ENCODE results near the gene EPS8L3. TPM values are rescaled to one million over a fixed set of nuclear protein-coding genes. Genes with fewer than 3 reads are reported as not detected.

The EPS8L3 gene
- total and polyA plus RNA-seq, 4 donors, result 0.09 to 0.38 (median 0.15) TPM; not detected in 1

DNA sequence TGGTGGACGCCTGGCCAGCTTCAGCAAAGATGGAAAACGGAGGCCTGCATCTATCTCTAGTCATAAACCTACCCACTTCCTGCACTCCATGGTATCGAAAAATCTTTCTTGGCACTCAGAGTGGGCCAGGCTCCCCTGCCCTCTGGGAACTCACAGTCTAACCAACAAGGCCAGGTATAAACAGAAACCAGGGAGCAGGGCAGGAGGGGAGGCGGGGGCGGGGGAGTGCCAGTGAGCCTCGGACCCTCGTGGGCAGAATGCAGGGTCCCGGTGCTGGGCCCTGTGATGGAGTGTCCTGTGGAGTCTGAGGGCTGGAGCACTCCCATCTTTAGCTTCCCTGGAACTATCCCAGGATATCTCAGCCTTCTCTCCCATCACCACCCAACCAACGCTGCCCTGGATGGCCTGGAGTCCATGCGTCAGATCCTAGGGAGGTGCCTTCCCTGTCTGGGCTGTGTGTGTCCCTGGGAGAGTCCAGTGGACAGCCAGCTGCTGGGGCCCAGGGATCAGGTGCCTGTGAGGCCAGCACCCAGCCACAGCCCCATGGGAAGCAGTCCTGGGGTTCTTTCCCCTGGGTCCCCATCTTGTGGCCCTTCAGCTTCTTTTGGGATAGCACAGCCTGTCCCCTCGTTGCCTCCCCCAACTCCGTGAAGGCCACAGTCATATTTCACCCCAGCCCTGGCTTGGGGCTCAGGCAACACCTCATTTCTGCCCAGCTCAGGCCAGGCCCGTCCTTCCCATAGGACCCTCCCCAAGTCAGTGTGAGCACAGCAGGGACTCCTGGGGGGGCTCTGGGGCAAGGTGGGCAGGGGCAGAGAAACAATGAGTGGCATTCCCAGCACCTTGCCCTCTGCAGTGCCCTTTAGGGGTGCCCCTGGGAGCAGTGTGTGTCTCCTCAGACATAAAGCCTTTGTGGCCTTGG is 1.1 kb upstream of the EPS8L3 start:
- H3K27me3 ChIP-seq (ENCODE audit: control insufficient read depth in 4 of 4, insufficient read depth in 4 of 4, low read length in 3 of 4), result no peaks in the 10 kb centered on the region
- H3K9me3 ChIP-seq (ENCODE audit: control insufficient read depth in 4 of 4, low read length in 3 of 4), result no peaks in the 10 kb centered on the region
- WGBS, result 88% methylated on average over 13 of the region's 13 CpGs
- H3K4me1 ChIP-seq (ENCODE audit: control insufficient read depth in 4 of 4, insufficient read depth in 4 of 4, low read length in 3 of 4), result peaks cover 0 to 5% (median 2%) of the 10 kb centered on the region in 4 donors
- no peak overlapping the region for H3K27ac ChIP-seq (ENCODE audit: low read depth in 1 of 2, low read length in 2 of 2)
- no peak overlapping the region for H3K9ac ChIP-seq (ENCODE audit: low read depth in 1 of 2, low read length in 2 of 2)
- H3K36me3 ChIP-seq (ENCODE audit: control insufficient read depth in 4 of 4, insufficient read depth in 3 of 4, low read depth in 1 of 4, low read length in 3 of 4), result no peaks in the 10 kb centered on the region
- no peak overlapping the region for H3K4me3 ChIP-seq (ENCODE audit: low read depth in 1 of 3, low read length in 3 of 3)
- TF ChIP-seq RAD21 (IDR thresholded peaks at IDR 0.05) (no peak), RXRA (IDR thresholded peaks at IDR 0.05) (no peak), SP1 (IDR thresholded peaks at IDR 0.05) (no peak), HNF4A (conservative IDR thresholded peaks at IDR 0.05) (no peak)
- TF ChIP-seq, protein P1, sequence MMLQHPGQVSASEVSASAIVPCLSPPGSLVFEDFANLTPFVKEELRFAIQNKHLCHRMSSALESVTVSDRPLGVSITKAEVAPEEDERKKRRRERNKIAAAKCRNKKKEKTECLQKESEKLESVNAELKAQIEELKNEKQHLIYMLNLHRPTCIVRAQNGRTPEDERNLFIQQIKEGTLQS (IDR thresholded peaks at IDR 0.05), result no peak
- TF ChIP-seq, protein P2, sequence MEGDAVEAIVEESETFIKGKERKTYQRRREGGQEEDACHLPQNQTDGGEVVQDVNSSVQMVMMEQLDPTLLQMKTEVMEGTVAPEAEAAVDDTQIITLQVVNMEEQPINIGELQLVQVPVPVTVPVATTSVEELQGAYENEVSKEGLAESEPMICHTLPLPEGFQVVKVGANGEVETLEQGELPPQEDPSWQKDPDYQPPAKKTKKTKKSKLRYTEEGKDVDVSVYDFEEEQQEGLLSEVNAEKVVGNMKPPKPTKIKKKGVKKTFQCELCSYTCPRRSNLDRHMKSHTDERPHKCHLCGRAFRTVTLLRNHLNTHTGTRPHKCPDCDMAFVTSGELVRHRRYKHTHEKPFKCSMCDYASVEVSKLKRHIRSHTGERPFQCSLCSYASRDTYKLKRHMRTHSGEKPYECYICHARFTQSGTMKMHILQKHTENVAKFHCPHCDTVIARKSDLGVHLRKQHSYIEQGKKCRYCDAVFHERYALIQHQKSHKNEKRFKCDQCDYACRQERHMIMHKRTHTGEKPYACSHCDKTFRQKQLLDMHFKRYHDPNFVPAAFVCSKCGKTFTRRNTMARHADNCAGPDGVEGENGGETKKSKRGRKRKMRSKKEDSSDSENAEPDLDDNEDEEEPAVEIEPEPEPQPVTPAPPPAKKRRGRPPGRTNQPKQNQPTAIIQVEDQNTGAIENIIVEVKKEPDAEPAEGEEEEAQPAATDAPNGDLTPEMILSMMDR (IDR thresholded peaks at IDR 0.05; ENCODE audit: low read depth, low read length, missing input control), result no peak
- no peak for DNase-seq (ENCODE audit: low spot score)

DNA sequence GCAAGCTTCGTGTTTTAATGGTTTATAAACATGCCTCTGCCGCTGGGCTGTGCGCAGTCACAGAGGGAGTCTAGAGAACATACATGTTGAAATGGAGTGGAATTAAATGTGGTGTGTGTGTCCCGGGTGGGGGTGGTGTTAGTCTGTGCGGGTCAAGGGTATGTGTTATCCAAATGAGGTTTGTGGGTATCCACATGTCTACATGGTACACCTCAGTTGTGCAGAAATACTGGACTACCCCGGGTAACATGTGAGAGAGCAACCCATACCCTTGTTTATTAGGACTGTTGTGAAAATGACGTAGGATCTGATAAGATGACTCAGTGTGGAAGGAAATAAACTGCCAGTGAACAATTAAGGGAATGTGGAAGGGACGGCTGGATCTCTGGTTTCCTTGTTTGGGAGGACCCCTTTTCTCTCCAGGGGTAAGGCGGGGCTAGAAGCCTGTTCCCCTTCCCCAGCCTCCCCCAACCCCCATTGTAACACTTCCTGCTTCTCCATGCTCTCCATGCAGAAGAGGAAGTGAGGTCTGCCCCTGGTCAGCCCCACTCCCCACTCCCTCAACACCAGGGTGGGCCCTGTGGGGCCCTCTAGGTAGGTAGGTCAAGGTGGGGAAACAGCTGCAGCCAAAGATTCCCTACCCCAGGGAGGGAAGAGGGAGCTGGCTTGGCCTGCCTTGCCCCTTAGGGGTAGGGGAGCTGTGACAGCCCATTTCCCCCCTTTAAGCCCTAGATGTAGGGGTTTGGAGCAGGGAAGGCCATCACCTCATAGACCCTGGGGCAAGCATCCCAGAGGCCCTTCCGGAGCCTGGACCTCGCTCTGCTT is 690 bp downstream of the EPS8L3 start:
- Histone ChIP-seq H3K9me3 (ENCODE audit: control insufficient read depth in 4 of 4, low read length in 3 of 4) (no peaks in the 10 kb centered on the region), H3K27ac (ENCODE audit: low read depth in 1 of 2, low read length in 2 of 2) (no peak overlapping the region), H3K27me3 (ENCODE audit: control insufficient read depth in 4 of 4, insufficient read depth in 4 of 4, low read length in 3 of 4) (no peaks in the 10 kb centered on the region), H3K36me3 (ENCODE audit: control insufficient read depth in 4 of 4, insufficient read depth in 3 of 4, low read depth in 1 of 4, low read length in 3 of 4) (no peaks in the 10 kb centered on the region), H3K4me3 (ENCODE audit: low read depth in 1 of 3, low read length in 3 of 3) (no peak overlapping the region), H3K4me1 (ENCODE audit: control insufficient read depth in 4 of 4, insufficient read depth in 4 of 4, low read length in 3 of 4) (peaks cover 0 to 5% (median 2%) of the 10 kb centered on the region in 4 donors), H3K9ac (ENCODE audit: low read depth in 1 of 2, low read length in 2 of 2) (no peak overlapping the region)
- WGBS, result 73% methylated on average over 11 of the region's 11 CpGs
- DNase-seq (ENCODE audit: low spot score), result no peak
- TF ChIP-seq RXRA (IDR thresholded peaks at IDR 0.05), result no peak
- TF ChIP-seq EGR1 (IDR thresholded peaks at IDR 0.05; ENCODE audit: low read depth in 2 of 2), result no peak
- no peak for TF ChIP-seq GABPA (IDR thresholded peaks at IDR 0.05 in 1 of 2, conservative IDR thresholded peaks at IDR 0.05 in 1 of 2)
- TF ChIP-seq, protein P3, sequence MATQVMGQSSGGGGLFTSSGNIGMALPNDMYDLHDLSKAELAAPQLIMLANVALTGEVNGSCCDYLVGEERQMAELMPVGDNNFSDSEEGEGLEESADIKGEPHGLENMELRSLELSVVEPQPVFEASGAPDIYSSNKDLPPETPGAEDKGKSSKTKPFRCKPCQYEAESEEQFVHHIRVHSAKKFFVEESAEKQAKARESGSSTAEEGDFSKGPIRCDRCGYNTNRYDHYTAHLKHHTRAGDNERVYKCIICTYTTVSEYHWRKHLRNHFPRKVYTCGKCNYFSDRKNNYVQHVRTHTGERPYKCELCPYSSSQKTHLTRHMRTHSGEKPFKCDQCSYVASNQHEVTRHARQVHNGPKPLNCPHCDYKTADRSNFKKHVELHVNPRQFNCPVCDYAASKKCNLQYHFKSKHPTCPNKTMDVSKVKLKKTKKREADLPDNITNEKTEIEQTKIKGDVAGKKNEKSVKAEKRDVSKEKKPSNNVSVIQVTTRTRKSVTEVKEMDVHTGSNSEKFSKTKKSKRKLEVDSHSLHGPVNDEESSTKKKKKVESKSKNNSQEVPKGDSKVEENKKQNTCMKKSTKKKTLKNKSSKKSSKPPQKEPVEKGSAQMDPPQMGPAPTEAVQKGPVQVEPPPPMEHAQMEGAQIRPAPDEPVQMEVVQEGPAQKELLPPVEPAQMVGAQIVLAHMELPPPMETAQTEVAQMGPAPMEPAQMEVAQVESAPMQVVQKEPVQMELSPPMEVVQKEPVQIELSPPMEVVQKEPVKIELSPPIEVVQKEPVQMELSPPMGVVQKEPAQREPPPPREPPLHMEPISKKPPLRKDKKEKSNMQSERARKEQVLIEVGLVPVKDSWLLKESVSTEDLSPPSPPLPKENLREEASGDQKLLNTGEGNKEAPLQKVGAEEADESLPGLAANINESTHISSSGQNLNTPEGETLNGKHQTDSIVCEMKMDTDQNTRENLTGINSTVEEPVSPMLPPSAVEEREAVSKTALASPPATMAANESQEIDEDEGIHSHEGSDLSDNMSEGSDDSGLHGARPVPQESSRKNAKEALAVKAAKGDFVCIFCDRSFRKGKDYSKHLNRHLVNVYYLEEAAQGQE (IDR thresholded peaks at IDR 0.05), result no peak
- TF ChIP-seq, protein P4, sequence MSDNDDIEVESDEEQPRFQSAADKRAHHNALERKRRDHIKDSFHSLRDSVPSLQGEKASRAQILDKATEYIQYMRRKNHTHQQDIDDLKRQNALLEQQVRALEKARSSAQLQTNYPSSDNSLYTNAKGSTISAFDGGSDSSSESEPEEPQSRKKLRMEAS (IDR thresholded peaks at IDR 0.05), result no peak
- TF ChIP-seq YY1 (IDR thresholded peaks at IDR 0.05), result no peak
- TF ChIP-seq FOXA2 (IDR thresholded peaks at IDR 0.05), result no peak
- no peak for TF ChIP-seq FOXA1 (IDR thresholded peaks at IDR 0.05)
- no peak for TF ChIP-seq JUND (IDR thresholded peaks at IDR 0.05)
- TF ChIP-seq HNF4G (IDR thresholded peaks at IDR 0.05), result no peak
- no peak for TF ChIP-seq SP1 (IDR thresholded peaks at IDR 0.05)
- TF ChIP-seq TAF1 (conservative IDR thresholded peaks at IDR 0.05), result no peak
- TF ChIP-seq, protein P2 (IDR thresholded peaks at IDR 0.05; ENCODE audit: low read depth, low read length, missing input control), result no peak
- TF ChIP-seq NR2F2 (IDR thresholded peaks at IDR 0.05), result no peak
- no peak for TF ChIP-seq HNF4A (conservative IDR thresholded peaks at IDR 0.05)
- TF ChIP-seq, protein P5, sequence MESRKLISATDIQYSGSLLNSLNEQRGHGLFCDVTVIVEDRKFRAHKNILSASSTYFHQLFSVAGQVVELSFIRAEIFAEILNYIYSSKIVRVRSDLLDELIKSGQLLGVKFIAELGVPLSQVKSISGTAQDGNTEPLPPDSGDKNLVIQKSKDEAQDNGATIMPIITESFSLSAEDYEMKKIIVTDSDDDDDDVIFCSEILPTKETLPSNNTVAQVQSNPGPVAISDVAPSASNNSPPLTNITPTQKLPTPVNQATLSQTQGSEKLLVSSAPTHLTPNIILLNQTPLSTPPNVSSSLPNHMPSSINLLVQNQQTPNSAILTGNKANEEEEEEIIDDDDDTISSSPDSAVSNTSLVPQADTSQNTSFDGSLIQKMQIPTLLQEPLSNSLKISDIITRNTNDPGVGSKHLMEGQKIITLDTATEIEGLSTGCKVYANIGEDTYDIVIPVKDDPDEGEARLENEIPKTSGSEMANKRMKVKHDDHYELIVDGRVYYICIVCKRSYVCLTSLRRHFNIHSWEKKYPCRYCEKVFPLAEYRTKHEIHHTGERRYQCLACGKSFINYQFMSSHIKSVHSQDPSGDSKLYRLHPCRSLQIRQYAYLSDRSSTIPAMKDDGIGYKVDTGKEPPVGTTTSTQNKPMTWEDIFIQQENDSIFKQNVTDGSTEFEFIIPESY (IDR thresholded peaks at IDR 0.05), result no peak
- TF ChIP-seq RAD21 (IDR thresholded peaks at IDR 0.05), result no peak

All from liver (tissue), 9 donors.